Mesangial cell (primary cell): ENCODE data around the gene TFF3. TPM values are rescaled to one million over a fixed set of nuclear protein-coding genes. Genes with fewer than 3 reads are reported as not detected.

Experiments
- total RNA-seq: library from RNA; depleted of rRNA; stranded (reverse); fragments of >200 nt; gene quantifications from 2 replicates; pipeline ENCODE4 v1.2.3, GENCODE V29; 2015

TFF3 gene, protein sequence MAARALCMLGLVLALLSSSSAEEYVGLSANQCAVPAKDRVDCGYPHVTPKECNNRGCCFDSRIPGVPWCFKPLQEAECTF
- total RNA-seq = 1.1 and 1.4 TPM in 2 replicates

DNA sequence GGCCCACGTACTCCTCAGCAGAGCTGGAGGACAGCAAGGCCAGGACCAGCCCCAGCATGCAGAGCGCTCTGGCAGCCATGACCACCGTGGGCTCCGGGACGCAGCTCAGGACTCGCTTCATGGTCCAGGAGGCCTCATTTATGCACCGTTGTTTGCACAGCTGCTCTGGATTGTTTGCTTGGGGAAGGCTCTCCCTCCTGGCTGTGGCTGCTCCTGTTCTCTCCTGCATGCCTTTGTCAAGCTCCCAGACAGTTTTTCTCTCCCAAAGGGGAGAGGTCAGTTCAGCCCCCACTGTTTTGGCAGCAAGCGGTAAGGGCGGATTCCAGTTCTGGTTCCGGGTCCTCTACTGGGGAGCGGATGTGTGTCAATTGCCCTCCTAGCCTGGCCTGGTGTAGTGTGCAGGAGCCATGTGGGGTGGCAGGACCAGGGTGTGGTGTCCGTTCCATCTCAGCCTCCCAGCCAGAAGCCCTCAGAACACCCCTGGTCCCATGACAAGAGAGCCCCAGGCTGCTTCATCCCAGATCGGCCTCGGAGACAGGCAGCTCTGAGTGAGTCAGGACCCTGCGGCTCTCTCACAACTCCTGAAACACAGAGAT, at the start of gene TFF3:
Gene TFF3, minus strand, starts transcription at position 114 of the 596 bp plus-strand sequence. Its CDS starts 35 bp downstream, at position 79.

GRCh38 chr21:42350927-42351426, 35.8 kb upstream of the TFF3 start, which contains the start of gene TFF2:
Gene TFF2 (minus strand): TSS chr21:42350994. CDS start chr21:42350957, 37 bp downstream.

Other genes starting within 250 kb of the TFF3 start
- not detected in 2 replicates for gene UMODL1, start 244.1 kb downstream of the TFF3 start, total RNA-seq
- gene ABCG1, start 96.3 kb downstream of the TFF3 start, total RNA-seq = 2.9 TPM in 1 of 2 replicates, not detected in the other
- gene TFF2, start 35.6 kb upstream of the TFF3 start, total RNA-seq = not detected in 2 replicates
- gene TFF1, start 51.1 kb upstream of the TFF3 start, total RNA-seq = 0.49 TPM in 1 of 2 replicates, not detected in the other
- gene TMPRSS3, start 80.6 kb upstream of the TFF3 start, total RNA-seq = not detected in 2 replicates
- gene UBASH3A, start 88.5 kb upstream of the TFF3 start, total RNA-seq = not detected in 2 replicates
- gene RSPH1, start 180.8 kb upstream of the TFF3 start, total RNA-seq = 0.38 TPM in 1 of 2 replicates, not detected in the other
- 7.3 and 13.6 TPM in 2 replicates for gene SLC37A1, start 198.4 kb upstream of the TFF3 start, total RNA-seq